A673 (cell line): ENCODE data around the gene PDE4A. TPM values are rescaled to one million over a fixed set of nuclear protein-coding genes. Genes with fewer than 3 reads are reported as not detected.
"Not testable (repeated sequence)": the region's sequence is repeated elsewhere in the genome, so short reads cannot be mapped to it uniquely, and the experiment has no call there.

Experiments
- BruUV-seq: library from RNA; stranded (reverse); fragments of 400-500 nt; replicated peaks from 2 replicates; lab custom pipeline; 2021; lab: Mats Ljungman, UMichigan
- CTCF ChIA-PET: fragments of 300-600 bp; sonication (Branson Sonifier 250); formaldehyde crosslinking; loops from one replicate; lab custom pipeline; 2022; ENCODE audit warnings: antibody characterized with exemption; lab: Charles Lee
- POLR2A ChIA-PET: fragments of 300-600 bp; sonication (Branson Sonifier 250); formaldehyde crosslinking; loops from one replicate; lab custom pipeline; 2022; ENCODE audit warnings: antibody characterized with exemption; ENCODE audit not compliant: low non-redundant PET; lab: Charles Lee
- DNase-seq: peaks from one replicate; pipeline ENCODE4 v3.0.0-alpha.2; 2015; ENCODE audit warnings: low spot score
- H3K27ac ChIP-seq: fragments of 200-600 bp; sonication (generic); 2 replicates; pipeline ENCODE4 v1.5.1; 2016; ENCODE audit warnings: mixed run types, low read depth, mild to moderate bottlenecking, mixed read lengths, antibody characterized with exemption, low read length; ENCODE audit not compliant: poor library complexity, severe bottlenecking
- H3K27me3 ChIP-seq: fragments of 200-600 bp; sonication (generic); replicated peaks from 2 replicates; pipeline ENCODE4 v1.6.1; 2017; ENCODE audit warnings: mixed run types, low read depth, mild to moderate bottlenecking, mixed read lengths, antibody characterized with exemption, low read length; ENCODE audit not compliant: insufficient read depth, poor library complexity
- H3K36me3 ChIP-seq: fragments of 200-600 bp; sonication (generic); 2 replicates; pipeline ENCODE4 v1.6.1; 2016; ENCODE audit warnings: mixed run types, mild to moderate bottlenecking, mixed read lengths, antibody characterized with exemption, low read length; ENCODE audit not compliant: insufficient read depth, poor library complexity, severe bottlenecking
- H3K4me1 ChIP-seq: fragments of 200-600 bp; sonication (generic); 2 replicates; pipeline ENCODE4 v1.6.1; 2017; ENCODE audit warnings: mixed run types, mild to moderate bottlenecking, mixed read lengths, antibody characterized with exemption, low read length; ENCODE audit not compliant: insufficient read depth, poor library complexity, severe bottlenecking
- H3K4me3 ChIP-seq: fragments of 200-600 bp; sonication (generic); 2 replicates; pipeline ENCODE4 v1.5.1; 2016; ENCODE audit warnings: low read depth, mixed run types, mild to moderate bottlenecking, mixed read lengths, low read length; ENCODE audit not compliant: poor library complexity, severe bottlenecking
- H3K9me3 ChIP-seq: fragments of 200-600 bp; sonication (generic); 2 replicates; pipeline ENCODE4 v1.6.1; 2016; ENCODE audit warnings: mixed run types, low read depth, mild to moderate bottlenecking, mixed read lengths, antibody characterized with exemption, low read length; ENCODE audit not compliant: poor library complexity, severe bottlenecking
- EZH2 ChIP-seq: fragments of 200-600 bp; sonication (generic); IDR thresholded peaks from 2 replicates; pipeline ENCODE4 v1.6.1; 2017; ENCODE audit warnings: borderline replicate concordance, low read depth, mild to moderate bottlenecking, mixed read lengths, antibody characterized with exemption, low read length; ENCODE audit not compliant: poor library complexity, severe bottlenecking
- intact Hi-C: fragments of 100-400 bp; cut with micrococcal nuclease; formaldehyde crosslinking; loops from one replicate; pipeline ENCODE4 v1.10.0; 2022; ENCODE audit not compliant: unreplicated experiment
- total RNA-seq: library from RNA; stranded (reverse); gene quantifications from 2 replicates; pipeline ENCODE4 v1.2.3, GENCODE V29; 2021
- TF ChIP-seq, protein P1 (sequence below): fragments of 300-800, 200-600 bp; sonication (generic); conservative IDR thresholded peaks from 2 replicates; pipeline ENCODE4 v1.5.1; 2017; ENCODE audit warnings: low read depth, mild to moderate bottlenecking, antibody characterized with exemption, low read length, moderate library complexity, mixed read lengths

The PDE4A gene
- total RNA-seq, 1 experiment from 2014 or later, result 40.1 TPM

DNA sequence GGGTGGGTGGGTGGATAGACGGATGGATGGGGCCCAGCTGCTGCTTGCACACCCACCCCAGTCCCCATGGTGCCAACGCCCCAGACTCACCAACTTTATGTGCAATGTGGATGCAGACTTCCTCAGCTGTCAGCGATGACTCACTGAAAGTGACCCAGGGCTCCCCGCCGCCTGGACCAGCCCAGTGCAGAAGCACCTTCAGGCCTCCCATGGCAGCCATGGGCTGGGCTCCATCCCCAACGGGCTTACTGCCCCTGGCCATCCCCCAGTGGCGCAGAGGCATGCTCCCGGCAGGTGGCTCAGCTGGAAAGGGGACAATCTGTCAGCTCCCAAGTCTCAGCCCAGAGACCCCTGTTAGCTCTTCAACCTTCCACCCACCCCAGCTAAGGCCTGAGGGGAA lies 42.2 kb upstream of the PDE4A start:
- no peaks in the 10 kb centered on the region for H3K27me3 ChIP-seq
- H3K9me3 ChIP-seq, result no peaks in the 10 kb centered on the region
- no peak overlapping the region for H3K4me3 ChIP-seq
- peaks cover 15% of the 10 kb centered on the region for H3K36me3 ChIP-seq
- BruUV-seq, result no TSS peak
- H3K4me1 ChIP-seq, result peaks cover 5% of the 10 kb centered on the region
- intact Hi-C loops, result no loop called here
- no peak overlapping the region for H3K27ac ChIP-seq
- TF ChIP-seq, protein P1, sequence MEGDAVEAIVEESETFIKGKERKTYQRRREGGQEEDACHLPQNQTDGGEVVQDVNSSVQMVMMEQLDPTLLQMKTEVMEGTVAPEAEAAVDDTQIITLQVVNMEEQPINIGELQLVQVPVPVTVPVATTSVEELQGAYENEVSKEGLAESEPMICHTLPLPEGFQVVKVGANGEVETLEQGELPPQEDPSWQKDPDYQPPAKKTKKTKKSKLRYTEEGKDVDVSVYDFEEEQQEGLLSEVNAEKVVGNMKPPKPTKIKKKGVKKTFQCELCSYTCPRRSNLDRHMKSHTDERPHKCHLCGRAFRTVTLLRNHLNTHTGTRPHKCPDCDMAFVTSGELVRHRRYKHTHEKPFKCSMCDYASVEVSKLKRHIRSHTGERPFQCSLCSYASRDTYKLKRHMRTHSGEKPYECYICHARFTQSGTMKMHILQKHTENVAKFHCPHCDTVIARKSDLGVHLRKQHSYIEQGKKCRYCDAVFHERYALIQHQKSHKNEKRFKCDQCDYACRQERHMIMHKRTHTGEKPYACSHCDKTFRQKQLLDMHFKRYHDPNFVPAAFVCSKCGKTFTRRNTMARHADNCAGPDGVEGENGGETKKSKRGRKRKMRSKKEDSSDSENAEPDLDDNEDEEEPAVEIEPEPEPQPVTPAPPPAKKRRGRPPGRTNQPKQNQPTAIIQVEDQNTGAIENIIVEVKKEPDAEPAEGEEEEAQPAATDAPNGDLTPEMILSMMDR, result no peak
- no peak for TF ChIP-seq EZH2
- DNase-seq, result no peak
- ChIA-PET CTCF (no interaction called here), POLR2A (no interaction called here)

DNA sequence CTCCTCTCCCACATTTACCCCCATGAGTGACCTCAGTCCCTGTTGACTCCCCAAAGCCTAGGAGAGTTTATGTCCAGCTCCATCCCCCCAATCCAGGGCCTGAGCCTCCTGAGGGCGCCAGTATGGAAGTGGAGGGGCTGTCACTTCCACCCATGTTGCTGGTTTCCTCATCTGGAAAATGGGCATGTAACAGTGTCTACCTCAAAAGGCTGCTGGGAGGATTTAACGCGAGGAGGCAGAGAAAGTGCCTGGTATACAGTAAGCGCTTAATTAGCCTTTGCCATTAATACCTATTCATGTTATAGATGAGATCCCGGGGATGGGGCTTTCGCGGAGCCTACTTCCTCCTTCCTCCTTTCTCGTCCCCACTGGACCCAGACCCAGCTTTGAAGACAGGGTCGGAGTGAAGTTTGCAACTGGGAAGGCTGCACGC lies 40.4 kb upstream of the PDE4A start:
- H3K9me3 ChIP-seq, result no peaks in the 10 kb centered on the region
- peak overlapping the region; percentile 85 for H3K27ac ChIP-seq
- intact Hi-C loops, result loop anchor here (5.0 kb wide), 1 partner anchor 43 kb away; the partner anchor contains the start of gene ICAM3
- peaks cover 13% of the 10 kb centered on the region for H3K36me3 ChIP-seq
- POLR2A ChIA-PET, result interaction anchor here (0.6 kb wide), 1 partner anchor 552 kb away, joined by 3 read pairs; the partner anchor contains the start of gene UBL5
- H3K4me3 ChIP-seq, result peak overlapping the region; percentile 91
- H3K4me1 ChIP-seq, result peaks cover 5% of the 10 kb centered on the region
- CTCF ChIA-PET, result interaction anchor here (1.2 to 1.7 kb wide), 3 partner anchors 9 to 110 kb away, joined by 6 to 10 read pairs (median 8); no protein-coding TSS in a partner anchor
- no peak for DNase-seq
- BruUV-seq, result TSS peak; percentile 86
- TF ChIP-seq, protein P1, result no peak
- TF ChIP-seq EZH2, result no peak
- no peaks in the 10 kb centered on the region for H3K27me3 ChIP-seq

DNA sequence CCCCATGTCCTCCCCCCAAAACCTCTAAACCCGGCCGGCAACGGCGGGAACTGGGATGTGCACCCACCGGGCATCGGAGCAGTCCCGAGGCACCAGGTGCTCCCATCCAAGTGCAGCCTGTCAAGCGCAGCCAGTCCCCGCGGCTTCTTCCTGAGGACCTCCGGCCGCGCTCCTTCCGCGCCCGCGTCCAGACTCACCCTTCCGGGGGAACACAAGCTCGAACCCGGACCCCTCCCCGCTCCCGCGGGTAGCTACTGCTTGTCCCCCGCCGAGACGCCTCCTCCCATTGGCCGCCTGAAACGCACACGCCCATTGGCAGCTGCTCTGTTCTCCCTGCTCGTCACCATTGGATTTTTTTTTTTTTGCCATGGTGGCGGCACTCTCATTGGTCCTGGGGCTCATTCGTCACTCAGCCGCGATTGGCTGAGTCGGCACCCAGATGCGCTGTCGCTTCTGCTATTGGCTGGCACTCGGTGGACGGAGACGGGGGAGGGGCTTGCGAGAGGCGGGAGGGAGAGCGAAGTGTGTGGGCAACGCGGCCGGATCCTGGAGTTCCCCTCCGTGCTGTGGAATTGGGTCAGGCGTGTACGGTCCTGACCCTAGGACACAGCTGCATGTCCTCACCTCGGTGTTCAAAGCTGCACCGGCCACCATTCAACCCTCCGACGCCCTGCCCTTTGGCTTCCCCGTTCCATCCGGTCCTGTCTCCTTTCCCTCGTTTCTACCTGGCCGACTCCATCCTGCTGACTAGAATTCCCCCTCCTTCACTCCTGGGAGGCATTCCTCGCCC lies 39.8 kb upstream of the PDE4A start, which contains the start of gene TYK2:
Gene TYK2 (minus strand): TSS at position 260 of the 790 bp plus-strand sequence. CDS start 2,166 bp downstream, outside the sequence.
- Histone ChIP-seq H3K27ac (peak within 1 kb of the TSS; percentile 85), H3K4me3 (peak within 1 kb of the TSS; percentile 91), H3K27me3 (no peaks in the 10 kb centered on the region), H3K4me1 (peaks cover 5% of the 10 kb centered on the region), H3K9me3 (no peaks in the 10 kb centered on the region), H3K36me3 (peaks cover 9% of the 10 kb centered on the region)
- TF ChIP-seq EZH2, result no peak
- ChIA-PET CTCF (interaction anchor here (0.5 to 1.7 kb wide), 4 partner anchors 9 to 124 kb away, joined by 3 to 10 read pairs (median 7); no protein-coding TSS in a partner anchor), POLR2A (interaction anchor here (0.5 to 0.6 kb wide), 2 partner anchors 93 to 553 kb away, joined by 3 read pairs; partner anchors contain the start of gene UBL5)
- BruUV-seq, result no TSS peak
- intact Hi-C loops, result loop anchor here (5.0 kb wide), 1 partner anchor 43 kb away; the partner anchor contains the start of gene ICAM3
- DNase-seq, result peak; percentile 99

DNA sequence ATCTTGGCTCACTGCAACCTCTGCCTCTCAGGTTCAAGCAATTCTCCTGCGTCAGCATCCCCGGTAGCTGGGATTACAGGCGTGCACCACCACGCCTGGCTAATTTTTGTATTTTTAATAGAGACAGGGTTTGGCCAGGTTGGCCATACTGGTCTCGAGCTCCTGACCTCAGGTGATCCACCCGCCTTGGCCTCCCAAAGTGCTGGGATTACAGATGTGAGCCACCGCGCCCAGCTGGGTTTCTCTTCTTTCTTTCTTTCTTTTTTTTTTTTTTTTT lies 37.2 kb upstream of the PDE4A start:
- H3K27me3 ChIP-seq, H3K27ac ChIP-seq, H3K4me3 ChIP-seq, H3K9me3 ChIP-seq, BruUV-seq, DNase-seq, H3K36me3 ChIP-seq, H3K4me1 ChIP-seq: not testable (repeated sequence)
- POLR2A ChIA-PET, result interaction anchor here (0.6 kb wide), 1 partner anchor 113 kb away, joined by 3 read pairs; no protein-coding TSS in a partner anchor
- intact Hi-C loops, result loop anchor here (5.0 kb wide), 1 partner anchor 46 kb away; the partner anchor contains the start of gene ICAM3
- CTCF ChIA-PET, result interaction anchor here (0.6 to 1.0 kb wide), 2 partner anchors 124 to 872 kb away, joined by 5 to 8 read pairs; no protein-coding TSS in a partner anchor
